Heart right ventricle (tissue), 16 donors: ENCODE data around the gene CPLX4. TPM values are rescaled to one million over a fixed set of nuclear protein-coding genes. Genes with fewer than 3 reads are reported as not detected.

ENCODE experiments used
- ATAC-seq, 8 donors: fragments of 200-7000 bp; cut with Tn5 transposase; one replicate each; pipeline ENCODE4 v1.9.1; 2020; ENCODE audit warnings: mild to moderate bottlenecking in 8 of 8, moderate library complexity in 8 of 8, moderate number of reproducible peaks in 1 of 8
- DNase-seq, 2 donors: peaks; one replicate each; pipeline ENCODE4 v3.0.0-alpha.2; 2020
- H3K27ac ChIP-seq, 10 donors: fragments of 200-600 bp; sonication (generic) in 2 of 10; one replicate each; pipeline versions ENCODE4 v1.5.0 to v1.8.0; 2020 to 2022; ENCODE audit warnings: mild to moderate bottlenecking in 3 of 10
- H3K27me3 ChIP-seq, 7 donors: fragments of 200-600 bp; one replicate each; pipeline ENCODE4 v1.8.0; 2021 to 2022; ENCODE audit warnings: mild to moderate bottlenecking in 2 of 7
- H3K36me3 ChIP-seq, 9 donors: fragments of 200-600 bp; sonication (generic) in 1 of 9; one replicate each; pipeline versions ENCODE4 v1.5.0 to v1.8.0; 2020 to 2022; ENCODE audit warnings: mild to moderate bottlenecking in 2 of 9
- H3K4me1 ChIP-seq, 9 donors: fragments of 200-600 bp; sonication (generic) in 1 of 9; one replicate each; pipeline versions ENCODE4 v1.5.0 to v1.8.0; 2020 to 2022; ENCODE audit warnings: mild to moderate bottlenecking in 4 of 9
- H3K4me3 ChIP-seq, 10 donors: fragments of 200-600 bp; sonication (generic) in 2 of 10; one replicate each; pipeline versions ENCODE4 v1.5.0 to v1.8.0; 2020 to 2022; ENCODE audit warnings: mild to moderate bottlenecking in 7 of 10, moderate library complexity in 2 of 10
- H3K9me3 ChIP-seq, 11 donors: fragments of 200-600 bp in 10 of 11; sonication (generic) in 2 of 11; one replicate each; pipeline versions ENCODE4 v1.5.0 to v1.8.0; 2013 to 2022; ENCODE audit warnings: mild to moderate bottlenecking in 2 of 11, control low read depth in 1 of 11, moderate library complexity in 1 of 11
- WGBS, 2 donors: extraction: QIAGEN DNeasy Blood & Tissue Kit; methylation state at CpG; one replicate each; pipeline ENCODE4 v1.1.7; 2013; ENCODE audit warnings: inconsistent platforms in 1 of 2; 5-methylcytosine and 5-hydroxymethylcytosine counted together
- intact Hi-C, 10 donors: fragments of 100-400 bp; cut with DNase I; formaldehyde crosslinking; loops; one replicate each; pipeline versions ENCODE4 v1.11.1 to v1.14.2; 2022
- polyA plus RNA-seq, 2 donors: library from polyadenylated mRNA; stranded (reverse); fragments of 200-250 nt; gene quantifications; one replicate each; pipeline ENCODE4 v1.2.3, GENCODE V29; 2013
- total RNA-seq, 10 donors: library from RNA; stranded (reverse); fragmentation: NEBNext Ultra II Directional in 3 of 10; extraction: Animal tissue kit (Norgen Biotek cat#: 25700) in 3 of 10; gene quantifications; one replicate each; pipeline versions ENCODE4 v1.2.1 to v1.2.4, GENCODE V29; 2021 to 2023
- TF ChIP-seq, protein P1 (sequence below), 9 donors: fragments of 200-600 bp; sonication (generic) in 2 of 9; IDR thresholded peaks; one replicate each; pipeline versions ENCODE4 v1.5.0 to v1.8.0; 2021 to 2022; ENCODE audit warnings: antibody characterized with exemption in 9 of 9, mild to moderate bottlenecking in 5 of 9, moderate library complexity in 1 of 9
- donor health status: Arrhythmogenic right ventricular cardiomyopathy.
- donor health status: ischemic (EF 13 %, LVEDD 7.1; RV severe dilation, severe dysfunction).
- donor health status: healthy with polysubstance abuse.
- donor health status: DM: no; HTN: yes; CAD: no.
- donor health status: DM: no; HTN: no; CAD: no.
- donor health status: ischemic (EF 25% LVEDD 6.9; RV normal size, moderate dysfunction).
- donor health status: ischemic (EF 25% LVEDD 5.7; RV mildly dilated, moderate dysfunction).
- donor health status: healthy.
- donor health status: DM: yes; HTN: yes; CAD: no.
- donor health status: Ischemic cardiomyopathy.
- donor health status: ischemic (EF 35%, LVEDD 5.7; RV mildly dilated, moderate dysfunction).
- donor health status: nonischemic (EF 11% LVEDD 7.7; RV severe dilation, severe dysfunction).
- donor health status: DM: yes; HTN: yes; CAD: no.
- donor health status: PGD.
- donor health status: ischemic (EF 29% LVEDD 5.4; RV normal size, mild dysfunction).
- donor health status: nonischemic (EF 23%, LVEDD 6.1; RV moderate dilation, normal function).

The CPLX4 gene
- total and polyA plus RNA-seq, 12 donors: 0.11 TPM; not detected in 11

DNA sequence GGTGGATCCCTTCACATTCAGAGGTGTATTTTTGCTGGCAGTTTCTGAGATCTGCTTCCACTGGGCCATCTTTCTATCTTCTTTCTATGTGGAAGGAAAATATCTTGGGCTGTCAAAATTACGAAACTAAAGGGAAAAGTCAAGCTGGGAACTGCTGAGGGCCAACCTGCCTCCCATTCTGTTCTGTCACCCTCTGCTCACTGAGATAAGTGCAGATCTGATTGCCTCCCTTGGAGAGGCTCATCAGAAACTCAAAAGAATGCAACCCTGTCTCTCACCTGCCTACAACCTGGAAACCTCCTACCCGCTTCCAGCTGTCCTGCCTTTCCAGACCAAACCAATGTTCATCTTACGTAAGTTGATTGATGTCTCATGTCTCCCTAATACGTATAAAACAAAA lies 71.7 kb downstream of the CPLX4 start:
- ATAC-seq (no peak), DNase-seq (no peak)
- Histone ChIP-seq H3K9me3 (no peaks in the 10 kb centered on the region), H3K4me3 (no peak overlapping the region), H3K27ac (no peak overlapping the region), H3K36me3 (no peaks in the 10 kb centered on the region), H3K4me1 (no peaks in the 10 kb centered on the region), H3K27me3 (peaks cover 8 to 60% (median 46%) of the 10 kb centered on the region in 7 donors)
- intact Hi-C loops: loop anchor here in 5 of 10 donors (5.0 to 10.0 kb wide), 2 partner anchors 58 to 156 kb away; no protein-coding TSS in a partner anchor
- WGBS, 2 donors: 22 to 31% methylated on average over 4 of the region's 4 CpGs
- TF ChIP-seq, protein P1, sequence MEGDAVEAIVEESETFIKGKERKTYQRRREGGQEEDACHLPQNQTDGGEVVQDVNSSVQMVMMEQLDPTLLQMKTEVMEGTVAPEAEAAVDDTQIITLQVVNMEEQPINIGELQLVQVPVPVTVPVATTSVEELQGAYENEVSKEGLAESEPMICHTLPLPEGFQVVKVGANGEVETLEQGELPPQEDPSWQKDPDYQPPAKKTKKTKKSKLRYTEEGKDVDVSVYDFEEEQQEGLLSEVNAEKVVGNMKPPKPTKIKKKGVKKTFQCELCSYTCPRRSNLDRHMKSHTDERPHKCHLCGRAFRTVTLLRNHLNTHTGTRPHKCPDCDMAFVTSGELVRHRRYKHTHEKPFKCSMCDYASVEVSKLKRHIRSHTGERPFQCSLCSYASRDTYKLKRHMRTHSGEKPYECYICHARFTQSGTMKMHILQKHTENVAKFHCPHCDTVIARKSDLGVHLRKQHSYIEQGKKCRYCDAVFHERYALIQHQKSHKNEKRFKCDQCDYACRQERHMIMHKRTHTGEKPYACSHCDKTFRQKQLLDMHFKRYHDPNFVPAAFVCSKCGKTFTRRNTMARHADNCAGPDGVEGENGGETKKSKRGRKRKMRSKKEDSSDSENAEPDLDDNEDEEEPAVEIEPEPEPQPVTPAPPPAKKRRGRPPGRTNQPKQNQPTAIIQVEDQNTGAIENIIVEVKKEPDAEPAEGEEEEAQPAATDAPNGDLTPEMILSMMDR (IDR thresholded peaks at IDR 0.05): no peak

Other genes with a start within 250 kb of the CPLX4 start
- gene SEC11C, start 178.8 kb downstream of the CPLX4 start, total RNA-seq: 10 to 100 TPM; 13.8 to 30.0 (median 21.0) TPM
- 10 to 100 TPM; 13.1 to 63.0 TPM for gene SEC11C, start 178.8 kb downstream of the CPLX4 start, polyA plus RNA-seq
- gene GRP, start 98.5 kb downstream of the CPLX4 start, total RNA-seq: not detected
- not detected for gene GRP, start 98.5 kb downstream of the CPLX4 start, polyA plus RNA-seq
- not detected for gene RAX, start 45.2 kb downstream of the CPLX4 start, total RNA-seq
- gene RAX, start 45.2 kb downstream of the CPLX4 start, polyA plus RNA-seq: not detected
- 10 to 100 TPM; 48.1 to 69.0 (median 56.1) TPM for gene LMAN1, start 40.6 kb upstream of the CPLX4 start, total RNA-seq
- 10 to 100 TPM; 18.5 to 27.7 TPM for gene LMAN1, start 40.6 kb upstream of the CPLX4 start, polyA plus RNA-seq